Skeletal muscle tissue (tissue), 4 donors: ENCODE measurements around the gene WLS. TPM values are rescaled to one million over a fixed set of nuclear protein-coding genes. Genes with fewer than 3 reads are reported as not detected.

Source experiments
- H3K27ac ChIP-seq: one replicate; pipeline ENCODE4 v1.7.0; 2013; ENCODE audit warnings: mild to moderate bottlenecking, low read depth, low read length, inconsistent platforms
- H3K27me3 ChIP-seq, 3 donors: one replicate each; pipeline ENCODE4 v1.7.0; 2013; ENCODE audit warnings: low read length in 3 of 3; ENCODE audit not compliant: control insufficient read depth in 3 of 3, insufficient read depth in 3 of 3
- H3K36me3 ChIP-seq, 3 donors: one replicate each; pipeline ENCODE4 v1.7.0; 2013; ENCODE audit warnings: low read length in 3 of 3; ENCODE audit not compliant: control insufficient read depth in 3 of 3, insufficient read depth in 3 of 3
- H3K4me1 ChIP-seq, 3 donors: one replicate each; pipeline ENCODE4 v1.7.0; 2013; ENCODE audit warnings: low read length in 3 of 3, mild to moderate bottlenecking in 3 of 3; ENCODE audit not compliant: control insufficient read depth in 3 of 3, insufficient read depth in 3 of 3
- H3K4me3 ChIP-seq, 3 donors: one replicate each; pipeline ENCODE4 v1.7.0; 2013; ENCODE audit warnings: low read length in 3 of 3
- H3K9ac ChIP-seq, 3 donors: one replicate each; pipeline ENCODE4 v1.7.0; 2013; ENCODE audit warnings: low read length in 3 of 3, mild to moderate bottlenecking in 3 of 3, moderate library complexity in 2 of 3, low read depth in 1 of 3
- H3K9me3 ChIP-seq, 3 donors: one replicate each; pipeline ENCODE4 v1.7.0; 2013; ENCODE audit warnings: low read length in 3 of 3; ENCODE audit not compliant: control insufficient read depth in 3 of 3
- total RNA-seq: library from RNA; depleted of rRNA; stranded (reverse); fragments of >200 nt; gene quantifications from one replicate; pipeline ENCODE4 v1.2.3, GENCODE V29; 2014
- donor health status: Osteomylitis.

Gene WLS
- total RNA-seq, 1 donor from 2014 or later, result 68.9 TPM

GRCh38 chr1:68185743-68186142, 46.6 kb downstream of the WLS start:
- Histone ChIP-seq H3K36me3 (peaks cover 2 to 6% (median 5%) of the 10 kb centered on the region in 3 donors), H3K9me3 (no peaks in the 10 kb centered on the region), H3K27ac (no peak overlapping the region), H3K9ac (no peak overlapping the region), H3K27me3 (no peaks in the 10 kb centered on the region), H3K4me3 (no peak overlapping the region), H3K4me1 (no peaks in the 10 kb centered on the region)

DNA sequence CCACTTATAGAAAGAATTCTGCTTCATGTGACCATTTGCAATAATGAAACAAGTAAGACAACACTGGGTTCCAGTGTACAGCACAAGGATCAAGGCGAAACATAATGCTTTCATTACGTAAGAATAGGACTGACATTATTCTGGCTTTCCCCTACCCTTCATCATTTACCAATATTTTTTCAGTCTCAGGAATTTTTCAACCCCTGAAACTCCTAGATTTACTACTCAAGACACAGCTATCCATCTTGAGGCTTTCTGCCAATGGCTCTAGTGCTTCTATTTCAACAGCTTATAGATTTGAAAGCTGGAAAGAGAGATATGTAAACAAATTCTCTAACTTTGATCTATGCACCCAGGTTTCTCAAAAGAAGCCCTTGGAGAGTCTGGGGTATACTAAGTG, 48.4 kb downstream of the WLS start:
- no peaks in the 10 kb centered on the region for H3K4me1 ChIP-seq
- H3K9me3 ChIP-seq, result no peaks in the 10 kb centered on the region

DNA sequence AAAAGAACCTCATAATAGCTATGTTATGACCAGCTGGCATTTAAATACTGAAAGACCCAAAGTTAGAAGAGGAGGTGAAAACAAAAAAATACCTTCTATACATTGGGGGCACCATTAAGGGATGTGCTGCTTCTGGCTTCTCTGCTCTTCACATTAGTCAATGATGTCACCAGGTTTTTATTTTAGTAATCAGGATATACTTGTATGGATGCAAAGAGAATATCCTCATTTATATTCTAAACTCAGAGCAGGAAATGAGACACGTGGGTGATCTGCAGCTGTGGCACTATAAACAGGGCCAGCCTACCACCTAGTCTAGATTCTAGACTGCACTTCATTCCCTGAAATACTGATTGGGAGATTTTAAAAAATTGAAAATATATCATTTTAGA, 51.2 kb downstream of the WLS start:
- Histone ChIP-seq H3K4me1 (peaks cover 1 to 7% (median 3%) of the 10 kb centered on the region in 3 donors), H3K9me3 (no peaks in the 10 kb centered on the region), H3K27me3 (no peaks in the 10 kb centered on the region), H3K27ac (no peak overlapping the region), H3K4me3 (no peak overlapping the region), H3K9ac (no peak overlapping the region), H3K36me3 (no peaks in the 10 kb centered on the region)

More for the DNA sequence above, 48.4 kb downstream of the WLS start:
- H3K36me3 ChIP-seq, result peaks cover 0 to 2% (median 0%) of the 10 kb centered on the region in 3 donors
- no peak overlapping the region for H3K9ac ChIP-seq
- H3K4me3 ChIP-seq, result no peak overlapping the region
- no peak overlapping the region for H3K27ac ChIP-seq
- no peaks in the 10 kb centered on the region for H3K27me3 ChIP-seq

- H3K9ac ChIP-seq, result no peak overlapping the region
- peaks cover 3 to 11% (median 8%) of the 10 kb centered on the region in 3 donors for H3K4me1 ChIP-seq
- no peaks in the 10 kb centered on the region for H3K9me3 ChIP-seq
- H3K27me3 ChIP-seq, result no peaks in the 10 kb centered on the region
- no peaks in the 10 kb centered on the region for H3K36me3 ChIP-seq
- H3K4me3 ChIP-seq, result no peak overlapping the region
- H3K27ac ChIP-seq, result no peak overlapping the region
Observed at GRCh38 chr1:68180441-68181164, 51.7 kb downstream of the WLS start.

DNA sequence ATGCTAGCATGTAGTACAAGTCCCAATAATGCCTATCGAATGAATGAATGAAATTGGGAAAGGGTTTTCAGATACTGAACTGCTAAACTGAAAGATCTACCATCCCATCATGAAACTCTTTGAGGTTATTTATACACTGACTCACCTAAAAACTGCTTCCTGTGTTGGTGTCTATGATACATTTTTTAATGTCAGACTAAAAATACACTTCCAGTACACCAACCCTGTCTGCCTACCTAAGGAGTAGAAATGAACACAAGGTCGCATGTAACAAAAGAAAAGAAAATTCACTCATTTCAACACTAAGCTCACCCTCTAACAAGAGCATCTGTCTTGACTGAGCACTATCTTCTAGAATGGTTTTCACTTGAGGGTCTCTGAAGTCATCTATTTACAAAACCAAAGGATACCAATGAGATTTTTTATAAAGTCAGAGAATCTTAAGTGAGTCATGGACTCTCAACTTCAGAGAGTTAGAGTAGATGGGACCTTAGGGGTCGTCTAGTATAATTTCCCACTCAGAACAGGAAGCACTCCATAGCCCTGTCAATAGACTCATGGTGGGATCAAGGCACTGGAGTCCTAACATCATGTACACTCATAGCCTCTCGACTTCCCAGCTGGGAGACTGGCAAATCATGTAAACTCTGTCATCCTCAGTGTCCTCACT, 53.4 kb downstream of the WLS start:
- no peak overlapping the region for H3K9ac ChIP-seq
- no peaks in the 10 kb centered on the region for H3K9me3 ChIP-seq
- H3K27me3 ChIP-seq, result no peaks in the 10 kb centered on the region
- peaks cover 13 to 23% (median 21%) of the 10 kb centered on the region in 3 donors for H3K4me1 ChIP-seq
- H3K36me3 ChIP-seq, result no peaks in the 10 kb centered on the region
- no peak overlapping the region for H3K27ac ChIP-seq
- H3K4me3 ChIP-seq, result no peak overlapping the region

DNA sequence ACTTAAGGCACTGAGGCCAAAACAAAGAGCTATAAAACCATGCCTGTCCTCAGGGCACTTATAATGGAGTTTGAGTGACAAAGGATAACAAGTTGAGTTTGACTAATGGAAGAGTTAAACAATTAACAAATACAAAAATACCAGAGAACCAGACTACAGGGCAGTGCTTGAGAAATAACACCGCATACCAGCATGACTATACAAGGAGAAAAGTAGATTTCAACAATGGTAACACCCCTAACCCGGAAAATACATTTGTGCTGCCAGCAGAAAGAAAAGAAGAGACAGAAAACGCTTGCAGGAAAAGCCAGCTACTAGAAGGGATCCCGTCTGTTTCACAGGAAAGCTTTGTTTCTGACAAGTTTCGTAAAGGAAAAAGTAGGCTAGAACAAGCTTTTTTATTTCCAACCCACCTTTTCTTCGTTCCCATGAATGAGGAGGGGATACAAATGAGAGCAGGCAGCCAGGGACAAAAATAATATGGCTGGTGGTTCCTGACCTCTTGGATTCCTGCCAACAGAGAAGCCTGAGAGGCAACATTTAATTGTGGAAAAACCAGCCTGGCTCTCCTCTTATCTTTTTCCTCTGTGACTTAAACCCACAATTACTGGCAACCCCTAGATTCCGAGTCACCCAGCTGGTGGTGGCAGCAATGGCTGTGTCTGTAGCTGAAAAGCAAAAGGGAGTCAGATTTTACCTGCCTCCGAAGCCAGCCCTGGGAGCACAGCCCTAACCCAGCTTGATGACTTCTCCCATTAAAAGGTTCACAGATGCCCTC, 56.5 kb downstream of the WLS start:
- Histone ChIP-seq H3K9me3 (no peaks in the 10 kb centered on the region), H3K4me1 (peaks cover 24 to 36% (median 36%) of the 10 kb centered on the region in 3 donors), H3K9ac (no peak overlapping the region), H3K36me3 (no peaks in the 10 kb centered on the region), H3K27me3 (no peaks in the 10 kb centered on the region), H3K4me3 (no peak overlapping the region), H3K27ac (no peak overlapping the region)

GRCh38 chr1:68174738-68175113, 57.6 kb downstream of the WLS start:
- Histone ChIP-seq H3K9ac (no peak overlapping the region), H3K27ac (peak overlapping the region; percentile 81), H3K9me3 (no peaks in the 10 kb centered on the region), H3K27me3 (no peaks in the 10 kb centered on the region), H3K4me1 (peaks cover 24 to 36% (median 36%) of the 10 kb centered on the region in 3 donors), H3K4me3 (no peak overlapping the region), H3K36me3 (no peaks in the 10 kb centered on the region)

DNA sequence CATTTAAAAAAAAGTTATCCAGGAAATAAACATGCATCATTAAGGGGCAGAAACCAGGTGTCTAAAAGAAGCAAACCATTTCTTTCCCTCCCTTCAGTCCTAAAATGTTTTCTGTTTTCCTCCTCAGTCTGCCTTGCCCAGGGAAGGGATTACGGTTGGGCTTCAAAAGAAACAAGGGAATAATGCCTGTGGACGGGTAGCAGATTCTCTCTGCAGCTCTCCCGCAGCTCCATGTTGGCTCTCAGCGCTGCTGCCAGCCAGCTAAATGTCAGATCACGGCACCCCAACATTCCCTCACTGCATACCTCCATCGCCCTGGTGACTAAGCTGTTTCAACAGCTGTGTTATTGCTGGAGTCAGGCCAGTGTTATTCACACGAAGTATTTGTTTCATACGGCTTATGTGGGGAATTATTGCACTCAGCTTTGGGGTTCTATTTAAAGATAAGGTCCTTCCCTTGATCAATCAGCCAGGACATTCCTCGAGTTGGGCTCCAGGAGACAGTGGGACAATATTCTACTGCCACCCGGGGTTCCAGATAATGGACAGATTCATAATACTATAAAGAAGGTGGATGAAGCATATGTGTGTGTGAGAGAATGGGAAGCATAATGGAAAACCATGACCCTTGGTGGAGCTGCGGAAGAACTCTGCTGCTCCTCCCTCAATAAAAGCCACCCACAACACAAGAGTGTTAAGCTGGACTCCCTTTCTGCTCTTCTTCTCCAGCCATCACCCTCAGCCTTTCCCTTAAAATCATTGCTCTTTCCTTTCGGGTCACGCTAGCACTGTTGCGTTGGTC, 58.2 kb downstream of the WLS start:
- Histone ChIP-seq H3K27ac (peak overlapping the region; percentile 81), H3K27me3 (no peaks in the 10 kb centered on the region), H3K4me3 (peak overlapping the region; percentile 47 to 63 (median 54)), H3K9me3 (no peaks in the 10 kb centered on the region), H3K36me3 (no peaks in the 10 kb centered on the region), H3K4me1 (peaks cover 24 to 36% (median 36%) of the 10 kb centered on the region in 3 donors), H3K9ac (peak overlapping the region; percentile 60 to 72 (median 62))

DNA sequence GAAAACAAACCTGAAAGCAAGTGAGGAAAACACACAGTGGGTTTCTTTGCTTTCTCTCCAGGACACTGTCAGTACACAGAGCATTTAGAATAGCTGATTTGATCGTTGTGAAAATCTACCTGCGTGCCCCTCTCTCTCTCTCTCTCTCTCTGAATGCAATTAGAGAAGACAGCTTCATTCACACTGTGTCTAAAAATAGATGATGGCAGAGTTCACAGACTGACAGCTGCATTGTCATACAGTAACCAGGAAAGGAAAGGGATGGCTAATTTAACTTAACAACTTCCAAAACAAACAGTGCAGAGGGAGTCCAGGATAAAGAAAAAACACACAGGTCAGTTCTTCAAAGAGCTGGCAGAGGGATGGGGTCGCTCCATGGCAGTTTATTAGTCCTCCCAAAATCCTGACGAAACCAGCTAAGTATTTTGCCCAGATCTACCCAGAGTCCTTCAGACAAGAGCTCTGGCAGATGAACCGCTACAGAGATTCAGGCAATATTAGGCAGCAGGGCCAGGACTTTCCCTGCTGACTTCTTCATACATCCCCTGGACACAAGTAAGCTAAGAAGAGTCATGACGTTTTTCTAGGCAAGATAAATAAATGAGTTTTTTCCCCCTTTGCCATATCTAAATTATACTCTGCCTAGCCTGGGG, 58.9 kb downstream of the WLS start:
- H3K4me1 ChIP-seq, result peaks cover 27 to 42% (median 37%) of the 10 kb centered on the region in 3 donors
- peak overlapping the region; percentile 47 to 63 (median 54) for H3K4me3 ChIP-seq
- peak overlapping the region; percentile 60 to 72 (median 62) for H3K9ac ChIP-seq
- H3K27ac ChIP-seq, result peak overlapping the region; percentile 81
- no peaks in the 10 kb centered on the region for H3K36me3 ChIP-seq
- no peaks in the 10 kb centered on the region for H3K9me3 ChIP-seq
- H3K27me3 ChIP-seq, result no peaks in the 10 kb centered on the region
